ENCODE measurements around the gene ADRA2B. TPM values are rescaled to one million over a fixed set of nuclear protein-coding genes. Genes with fewer than 3 reads are reported as not detected.
"Not testable (repeated sequence)": the region's sequence is repeated elsewhere in the genome, so short reads cannot be mapped to it uniquely, and the experiment has no call there.

Gene ADRA2B
- total RNA-seq, 2 experiments from 2014 or later: 0.05 TPM; not detected in 1

GRCh38 chr2:96091141-96091710, 25.1 kb downstream of the ADRA2B start:
- no peaks in the 10 kb centered on the region for H3K36me3 Mint-ChIP-seq (ENCODE audit: low read depth)
- no peaks in the 10 kb centered on the region for H3K9me3 Mint-ChIP-seq
- no peak overlapping the region for H3K27ac Mint-ChIP-seq
- no peaks in the 10 kb centered on the region for H3K4me1 Mint-ChIP-seq
- no peak overlapping the region for H3K4me3 Mint-ChIP-seq
- CTCF ChIA-PET: no interaction called here
- POLR2A ChIA-PET: no interaction called here
- peaks cover 4% of the 10 kb centered on the region for H3K27me3 Mint-ChIP-seq
- peak; percentile 15 for DNase-seq

GRCh38 chr2:96090196-96090926, 26.0 kb downstream of the ADRA2B start:
- ChIA-PET CTCF (no interaction called here), POLR2A (no interaction called here)
- no peak overlapping the region for H3K27ac Mint-ChIP-seq

DNA sequence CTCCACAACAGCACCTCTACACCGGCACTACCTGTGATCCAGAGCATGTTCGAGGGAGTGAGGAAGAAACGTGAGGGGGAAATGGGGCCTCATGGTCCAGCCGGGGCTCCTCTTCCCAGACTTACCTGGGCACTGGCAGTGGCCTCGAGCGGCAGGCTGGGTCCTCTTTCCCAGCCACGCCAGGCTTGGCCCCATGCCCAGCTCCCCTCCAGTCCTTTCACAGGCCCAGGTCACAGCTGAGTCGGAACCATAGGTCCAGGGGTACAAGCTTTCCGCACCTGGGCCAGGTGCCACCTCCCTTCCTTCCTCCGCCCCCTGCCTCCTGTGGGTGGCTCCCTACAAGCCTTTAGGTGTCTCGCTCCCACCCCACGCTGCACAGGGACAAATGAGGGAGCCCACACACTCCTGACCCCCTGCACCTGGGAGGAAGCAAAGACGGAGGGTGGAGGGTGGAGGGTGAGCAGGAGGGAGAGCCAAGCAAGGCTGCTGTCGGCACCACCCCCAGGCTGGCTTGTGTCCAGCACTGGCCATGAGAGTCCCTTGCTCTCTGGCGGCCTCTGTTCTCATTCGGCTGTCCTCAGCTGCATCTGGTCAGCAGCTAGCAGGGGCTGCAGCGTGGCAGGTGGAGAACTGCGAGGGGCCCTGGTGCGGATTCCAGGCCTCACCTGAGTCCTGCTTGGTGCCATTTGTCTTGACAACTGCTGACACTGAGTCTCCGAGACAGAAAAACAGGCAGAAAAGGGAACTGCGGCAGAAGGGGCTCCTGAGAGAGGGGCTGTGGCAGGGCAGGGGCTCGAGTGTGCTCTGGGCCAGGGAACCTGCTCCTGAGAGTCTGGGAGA, 26.8 kb downstream of the ADRA2B start:
- ChIA-PET CTCF (no interaction called here), POLR2A (no interaction called here)
- Mint-ChIP-seq H3K9me3 (no peaks in the 10 kb centered on the region), H3K4me3 (no peak overlapping the region), H3K36me3 (ENCODE audit: low read depth) (no peaks in the 10 kb centered on the region), H3K4me1 (no peaks in the 10 kb centered on the region), H3K27me3 (no peaks in the 10 kb centered on the region), H3K27ac (no peak overlapping the region)
- peak; percentile 11 for DNase-seq

More at GRCh38 chr2:96090196-96090926, 26.0 kb downstream of the ADRA2B start:
- no peaks in the 10 kb centered on the region for H3K9me3 Mint-ChIP-seq
- peak; percentile 12 for DNase-seq
- H3K4me1 Mint-ChIP-seq: no peaks in the 10 kb centered on the region
- no peaks in the 10 kb centered on the region for H3K36me3 Mint-ChIP-seq (ENCODE audit: low read depth)
- H3K27me3 Mint-ChIP-seq: peaks cover 2% of the 10 kb centered on the region
- H3K4me3 Mint-ChIP-seq: no peak overlapping the region

GRCh38 chr2:96088340-96089335, 27.7 kb downstream of the ADRA2B start:
- ChIA-PET CTCF (no interaction called here), POLR2A (no interaction called here)
- Mint-ChIP-seq H3K4me3 (no peak overlapping the region), H3K4me1 (no peaks in the 10 kb centered on the region), H3K27ac (no peak overlapping the region), H3K27me3 (no peaks in the 10 kb centered on the region), H3K36me3 (ENCODE audit: low read depth) (no peaks in the 10 kb centered on the region), H3K9me3 (no peaks in the 10 kb centered on the region)
- peak; percentile 10 for DNase-seq

GRCh38 chr2:96087130-96087529, 29.2 kb downstream of the ADRA2B start:
- no peaks in the 10 kb centered on the region for H3K36me3 Mint-ChIP-seq (ENCODE audit: low read depth)
- no peak overlapping the region for H3K4me3 Mint-ChIP-seq
- CTCF ChIA-PET: no interaction called here
- no peak overlapping the region for H3K27ac Mint-ChIP-seq
- DNase-seq: no peak
- POLR2A ChIA-PET: no interaction called here
- H3K27me3 Mint-ChIP-seq: no peaks in the 10 kb centered on the region
- no peaks in the 10 kb centered on the region for H3K4me1 Mint-ChIP-seq
- no peaks in the 10 kb centered on the region for H3K9me3 Mint-ChIP-seq

DNA sequence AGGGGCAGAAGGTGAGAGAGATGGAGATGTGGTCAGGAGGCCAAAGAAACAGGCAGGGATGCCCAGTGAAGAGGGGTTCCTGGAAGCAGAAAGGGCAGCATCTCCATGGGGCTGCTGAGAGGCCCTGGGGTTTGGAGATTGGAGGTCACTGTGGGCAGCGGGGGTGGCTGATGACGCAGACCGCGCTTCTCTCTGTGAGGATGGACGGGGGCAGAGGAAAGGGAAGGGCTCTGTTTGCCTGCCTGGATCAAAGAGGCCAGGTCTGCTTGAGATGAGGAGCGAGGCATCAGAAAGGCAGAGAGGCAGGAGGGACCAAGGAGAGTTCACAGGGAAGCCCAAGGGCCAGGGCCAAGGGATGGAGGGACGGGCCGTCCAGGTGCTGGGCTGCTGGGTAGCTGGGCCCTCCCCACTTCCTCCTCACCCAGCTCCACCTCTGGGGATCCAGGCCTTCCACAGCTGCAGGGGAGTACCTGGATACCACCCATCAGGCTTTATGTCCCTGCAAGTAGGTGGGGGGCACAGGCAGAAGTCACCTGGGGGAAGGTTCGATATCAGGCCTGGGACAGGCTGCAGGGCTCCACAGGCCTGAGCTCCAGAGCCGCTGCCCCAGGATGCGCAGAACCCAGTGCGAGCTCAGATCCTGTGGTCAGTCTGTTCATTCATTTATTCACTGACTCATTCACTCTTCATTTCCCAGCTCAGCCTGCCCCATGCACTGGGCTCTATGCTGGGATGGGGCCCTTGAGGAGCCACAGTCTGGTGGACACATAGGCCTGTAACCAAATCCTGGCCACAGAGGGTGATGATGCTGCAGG, 30.6 kb downstream of the ADRA2B start:
- H3K4me3 Mint-ChIP-seq: no peak overlapping the region
- ChIA-PET POLR2A (no interaction called here), CTCF (no interaction called here)
- H3K36me3 Mint-ChIP-seq (ENCODE audit: low read depth): no peaks in the 10 kb centered on the region
- no peak overlapping the region for H3K27ac Mint-ChIP-seq
- no peaks in the 10 kb centered on the region for H3K9me3 Mint-ChIP-seq
- no peaks in the 10 kb centered on the region for H3K4me1 Mint-ChIP-seq
- DNase-seq: peak; percentile 11
- H3K27me3 Mint-ChIP-seq: no peaks in the 10 kb centered on the region

GRCh38 chr2:96084858-96085518, 31.4 kb downstream of the ADRA2B start:
- CTCF ChIA-PET; DNase-seq; H3K27ac Mint-ChIP-seq; H3K4me1 Mint-ChIP-seq; H3K27me3 Mint-ChIP-seq; H3K9me3 Mint-ChIP-seq; POLR2A ChIA-PET; H3K36me3 Mint-ChIP-seq (ENCODE audit: low read depth); H3K4me3 Mint-ChIP-seq: not testable (repeated sequence)

GRCh38 chr2:96083989-96084857, 32.1 kb downstream of the ADRA2B start:
- DNase-seq: peak; percentile 1
- Mint-ChIP-seq H3K27me3 (peaks cover 8% of the 10 kb centered on the region), H3K9me3 (no peaks in the 10 kb centered on the region), H3K4me1 (no peaks in the 10 kb centered on the region), H3K36me3 (ENCODE audit: low read depth) (no peaks in the 10 kb centered on the region), H3K27ac (no peak overlapping the region), H3K4me3 (no peak overlapping the region)
- ChIA-PET POLR2A (no interaction called here), CTCF (no interaction called here)

DNA sequence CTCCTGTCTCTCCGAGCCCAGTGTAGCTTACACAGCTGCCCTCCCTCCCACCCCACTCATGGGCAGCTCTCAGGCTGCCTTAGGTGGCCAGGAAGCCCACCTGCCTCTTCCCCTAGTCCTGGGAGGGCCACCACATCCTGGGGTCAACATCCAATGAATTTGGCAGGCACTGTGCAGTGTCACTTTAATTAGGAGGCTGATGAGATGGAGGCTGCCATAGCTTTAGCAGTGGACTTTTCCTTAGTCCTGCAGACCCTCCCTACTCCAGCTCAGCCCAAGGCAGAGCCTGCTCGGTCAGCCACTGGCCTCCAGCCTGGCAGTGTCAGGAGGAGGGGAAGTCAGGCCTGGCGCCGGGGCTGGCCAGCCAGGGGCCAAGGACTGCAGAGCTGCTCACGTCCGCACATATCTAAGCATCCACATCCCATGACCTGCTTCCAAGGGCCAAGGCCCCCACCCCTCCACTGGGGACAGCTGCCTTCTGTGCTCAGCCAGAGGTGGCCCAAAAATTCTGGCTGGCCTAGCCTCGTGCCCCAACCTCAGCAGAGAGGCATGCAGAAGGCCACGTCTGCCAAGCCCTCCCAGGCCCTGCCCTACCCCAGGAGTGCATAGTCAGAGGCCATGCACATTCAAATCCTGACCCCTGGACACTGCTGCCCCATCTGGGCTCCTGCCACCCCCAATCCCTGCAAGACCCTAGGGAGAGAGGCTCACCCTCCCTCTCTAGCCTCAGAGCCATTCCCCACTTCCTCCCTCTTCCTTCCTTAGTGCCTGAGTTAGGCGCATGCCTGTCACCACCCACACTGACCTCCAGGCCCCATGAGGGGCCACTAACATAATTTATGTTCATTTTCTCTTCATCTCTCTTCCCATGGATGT, 33.1 kb downstream of the ADRA2B start:
- ChIA-PET POLR2A (no interaction called here), CTCF (no interaction called here)
- H3K36me3 Mint-ChIP-seq (ENCODE audit: low read depth): no peaks in the 10 kb centered on the region
- no peaks in the 10 kb centered on the region for H3K4me1 Mint-ChIP-seq
- no peak overlapping the region for H3K4me3 Mint-ChIP-seq
- H3K27ac Mint-ChIP-seq: no peak overlapping the region
- DNase-seq: peak; percentile 10
- no peaks in the 10 kb centered on the region for H3K9me3 Mint-ChIP-seq
- peaks cover 14% of the 10 kb centered on the region for H3K27me3 Mint-ChIP-seq

DNA sequence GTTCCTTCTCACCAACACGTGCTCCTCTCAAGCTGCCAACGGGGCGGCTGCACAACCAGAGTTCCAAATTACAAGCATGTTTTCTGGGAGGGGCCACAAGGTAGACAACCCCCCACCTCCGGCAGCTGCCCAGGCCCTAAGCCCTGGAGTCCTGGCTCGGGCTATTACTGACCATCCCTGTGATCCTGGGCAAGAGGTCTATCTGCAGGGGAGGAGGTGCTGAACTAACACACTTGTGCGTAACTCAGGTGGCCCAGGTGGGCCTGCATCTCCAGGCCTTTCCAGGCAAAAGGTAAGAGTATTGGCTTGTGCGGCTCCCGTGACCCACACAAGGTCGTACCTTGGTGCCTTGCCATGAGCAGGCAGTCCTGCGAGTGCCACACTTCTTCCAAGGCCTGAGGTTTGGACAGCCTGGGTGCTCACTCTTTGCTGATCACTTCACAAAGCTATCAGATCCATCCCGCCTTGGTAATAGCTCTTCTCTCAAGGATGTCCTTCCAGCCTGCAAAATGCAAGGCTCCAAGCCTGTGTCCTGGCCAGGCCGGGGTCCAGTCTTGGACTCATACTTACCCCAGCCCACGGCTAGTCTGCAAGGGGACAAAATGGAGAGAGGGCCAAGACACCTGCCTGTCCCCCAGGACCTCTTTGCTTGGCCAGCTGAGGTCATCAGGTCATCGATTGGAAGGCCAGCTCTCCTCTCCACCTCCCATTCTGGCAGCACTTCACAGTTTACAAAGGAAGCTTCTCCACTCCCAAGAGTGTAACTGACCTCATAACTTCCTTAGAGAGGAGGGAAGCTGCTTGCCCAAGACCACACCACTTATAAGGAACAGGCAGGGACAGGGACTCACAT, 33.9 kb downstream of the ADRA2B start:
- no peaks in the 10 kb centered on the region for H3K4me1 Mint-ChIP-seq

More for the DNA sequence above, 33.9 kb downstream of the ADRA2B start:
- CTCF ChIA-PET: no interaction called here
- peak; percentile 8 for DNase-seq
- no peak overlapping the region for H3K27ac Mint-ChIP-seq
- H3K4me3 Mint-ChIP-seq: no peak overlapping the region
- H3K36me3 Mint-ChIP-seq (ENCODE audit: low read depth): no peaks in the 10 kb centered on the region
- POLR2A ChIA-PET: no interaction called here
- no peaks in the 10 kb centered on the region for H3K9me3 Mint-ChIP-seq
- H3K27me3 Mint-ChIP-seq: peaks cover 19% of the 10 kb centered on the region
